ENCODE data around the gene HMOX1. TPM values are rescaled to one million over a fixed set of nuclear protein-coding genes. Genes with fewer than 3 reads are reported as not detected.

HMOX1 gene
- total RNA-seq, 1 experiment from 2014 or later, result 26.4 TPM

- Histone ChIP-seq H3K9me2 (ENCODE audit: insufficient read depth) (no peaks in the 10 kb centered on the region), H3K27me3 (ENCODE audit: insufficient read depth, low read length) (no peaks in the 10 kb centered on the region), H4K20me1 (ENCODE audit: insufficient read depth) (no peaks in the 10 kb centered on the region), H3K4me1 (ENCODE audit: control insufficient read depth in 1 of 2, insufficient read depth in 2 of 2, low read length in 2 of 2) (peaks cover 9 to 22% of the 10 kb centered on the region in 2 experiments; a peak in 3 of 4 replicates), H3K27ac (ENCODE audit: low read depth, low read length) (peak overlapping the region; percentile 88), H3K36me3 (ENCODE audit: control insufficient read depth in 1 of 2, insufficient read depth in 2 of 2, low read length in 2 of 2) (peaks cover 6 to 29% of the 10 kb centered on the region in 2 experiments), H3K9ac (ENCODE audit: low read length) (peak overlapping the region; percentile 99), H3K4me2 (ENCODE audit: low read length) (peak overlapping the region; percentile 85), H3K9me3 (ENCODE audit: control insufficient read depth in 1 of 2, insufficient read depth in 1 of 2, low read depth in 1 of 2, low read length in 2 of 2) (no peaks in the 10 kb centered on the region), H2AFZ (ENCODE audit: low read depth, low read length, poor library complexity, severe bottlenecking) (no peak overlapping the region), H3K4me3 (replicated peaks in 1 of 2; ENCODE audit: low read depth in 1 of 2, low read length in 2 of 2) (peak overlapping the region; percentile 95 to 98), H3K79me2 (ENCODE audit: insufficient read depth, low read length) (peaks cover 35% of the 10 kb centered on the region)
- intact Hi-C loops (cut with micrococcal nuclease), result no loop called here
- no peak for ATAC-seq
- ChIA-PET CTCF (interaction anchor here (1.4 kb wide), 1 partner anchor 48 kb away, joined by 4 read pairs; no protein-coding TSS in a partner anchor), RAD21 (ENCODE audit: low non-redundant PET in 1 of 2, low total read pairs in 2 of 2, uncharacterized antibody in 2 of 2, unreplicated experiment in 2 of 2) (interaction anchor here in 1 of 2 experiments (0.6 kb wide), 1 partner anchor 40 kb away, joined by 3 read pairs; no protein-coding TSS in a partner anchor), POLR2A (no interaction called here)
- no TSS peak for BruUV-seq (replicated peaks)
- TF ChIP-seq ZFX (IDR thresholded peaks at IDR 0.05) (no peak), REST (IDR thresholded peaks at IDR 0.05; ENCODE audit: low read depth) (no peak), RAD21 (IDR thresholded peaks at IDR 0.05; ENCODE audit: low read depth) (no peak), POLR2A (IDR thresholded peaks at IDR 0.05; ENCODE audit: borderline replicate concordance, extremely low read depth, insufficient read depth, insufficient read length) (no peak)
- no peak for DNase-seq (ENCODE audit: low read depth, low spot score)
Observed at GRCh38 chr22:35398591-35398973, 17.7 kb downstream of the HMOX1 start.

GRCh38 chr22:35399114-35399677 lies 18.3 kb downstream of the HMOX1 start:
- RAD21 ChIA-PET (ENCODE audit: low non-redundant PET in 1 of 2, low total read pairs in 2 of 2, uncharacterized antibody in 2 of 2, unreplicated experiment in 2 of 2), result interaction anchor here in 1 of 2 experiments (0.6 kb wide), 1 partner anchor 41 kb away, joined by 3 read pairs; no protein-coding TSS in a partner anchor
- Histone ChIP-seq H3K4me3 (replicated peaks in 1 of 2; ENCODE audit: low read depth in 1 of 2, low read length in 2 of 2) (peak overlapping the region; percentile 95 to 98), H4K20me1 (ENCODE audit: insufficient read depth) (no peaks in the 10 kb centered on the region), H3K9me2 (ENCODE audit: insufficient read depth) (no peaks in the 10 kb centered on the region), H3K27me3 (ENCODE audit: insufficient read depth, low read length) (no peaks in the 10 kb centered on the region), H3K36me3 (ENCODE audit: control insufficient read depth in 1 of 2, insufficient read depth in 2 of 2, low read length in 2 of 2) (peaks cover 8 to 31% of the 10 kb centered on the region in 2 experiments), H3K4me2 (ENCODE audit: low read length) (peak overlapping the region; percentile 85), H3K9me3 (ENCODE audit: control insufficient read depth in 1 of 2, insufficient read depth in 1 of 2, low read depth in 1 of 2, low read length in 2 of 2) (no peaks in the 10 kb centered on the region), H3K4me1 (ENCODE audit: control insufficient read depth in 1 of 2, insufficient read depth in 2 of 2, low read length in 2 of 2) (peaks cover 9 to 22% of the 10 kb centered on the region in 2 experiments; a peak in 3 of 4 replicates), H3K27ac (ENCODE audit: low read depth, low read length) (peak overlapping the region; percentile 88), H3K9ac (ENCODE audit: low read length) (peak overlapping the region; percentile 99), H3K79me2 (ENCODE audit: insufficient read depth, low read length) (peaks cover 41% of the 10 kb centered on the region), H2AFZ (ENCODE audit: low read depth, low read length, poor library complexity, severe bottlenecking) (no peak overlapping the region)
- BruUV-seq (replicated peaks), result TSS peak; percentile 96
- intact Hi-C loops (cut with micrococcal nuclease), result no loop called here
- POLR2A ChIA-PET, result no interaction called here
- no peak; the same call in 1 of the 2 replicates for TF ChIP-seq MAX (IDR thresholded peaks at IDR 0.05)
- TF ChIP-seq ZFX (IDR thresholded peaks at IDR 0.05), result peak; percentile 81
- DNase-seq (ENCODE audit: low read depth, low spot score) (no peak), ATAC-seq (peak; percentile 39)
- CTCF ChIA-PET, result interaction anchor here (1.4 kb wide), 1 partner anchor 48 kb away, joined by 4 read pairs; no protein-coding TSS in a partner anchor

All from HCT116 (cell line).